GM12873 (cell line): Measurements from ENCODE around the gene ARFIP2.

ENCODE experiments used
- TF ChIP-seq, protein P1 (sequence below): IDR thresholded peaks from 2 replicates; pipeline ENCODE4 v1.5.1; 2012; ENCODE audit warnings: low read depth, mild to moderate bottlenecking, moderate library complexity, low read length, control low read depth; ENCODE audit not compliant: insufficient read depth; ENCODE audit errors: missing control alignments

The ARFIP2 gene

DNA sequence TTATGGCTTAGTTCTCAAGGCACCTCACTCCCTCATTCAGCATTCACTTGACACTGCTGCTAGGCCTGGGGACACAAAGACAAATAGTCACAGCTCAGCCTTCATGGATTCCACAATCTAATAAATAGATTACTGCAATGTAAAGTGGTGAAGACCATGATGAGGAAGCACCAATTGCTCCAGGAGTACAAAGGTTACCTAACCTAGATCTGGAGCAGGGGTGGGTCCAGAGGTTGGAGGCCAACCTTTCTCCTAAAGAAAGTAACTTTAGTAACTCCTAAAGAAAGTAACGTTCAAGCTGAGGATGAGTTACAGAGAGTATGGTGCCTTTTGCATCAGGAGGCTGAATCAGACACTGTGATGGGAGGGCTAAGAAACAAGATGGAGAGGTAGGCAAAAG lies 11.5 kb downstream of the ARFIP2 start:
- TF ChIP-seq, protein P1, sequence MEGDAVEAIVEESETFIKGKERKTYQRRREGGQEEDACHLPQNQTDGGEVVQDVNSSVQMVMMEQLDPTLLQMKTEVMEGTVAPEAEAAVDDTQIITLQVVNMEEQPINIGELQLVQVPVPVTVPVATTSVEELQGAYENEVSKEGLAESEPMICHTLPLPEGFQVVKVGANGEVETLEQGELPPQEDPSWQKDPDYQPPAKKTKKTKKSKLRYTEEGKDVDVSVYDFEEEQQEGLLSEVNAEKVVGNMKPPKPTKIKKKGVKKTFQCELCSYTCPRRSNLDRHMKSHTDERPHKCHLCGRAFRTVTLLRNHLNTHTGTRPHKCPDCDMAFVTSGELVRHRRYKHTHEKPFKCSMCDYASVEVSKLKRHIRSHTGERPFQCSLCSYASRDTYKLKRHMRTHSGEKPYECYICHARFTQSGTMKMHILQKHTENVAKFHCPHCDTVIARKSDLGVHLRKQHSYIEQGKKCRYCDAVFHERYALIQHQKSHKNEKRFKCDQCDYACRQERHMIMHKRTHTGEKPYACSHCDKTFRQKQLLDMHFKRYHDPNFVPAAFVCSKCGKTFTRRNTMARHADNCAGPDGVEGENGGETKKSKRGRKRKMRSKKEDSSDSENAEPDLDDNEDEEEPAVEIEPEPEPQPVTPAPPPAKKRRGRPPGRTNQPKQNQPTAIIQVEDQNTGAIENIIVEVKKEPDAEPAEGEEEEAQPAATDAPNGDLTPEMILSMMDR, result no peak

GRCh38 chr11:6468712-6469495 lies 12.2 kb downstream of the ARFIP2 start:
- TF ChIP-seq, protein P1, result no peak

- TF ChIP-seq, protein P1, result no peak
Measured at GRCh38 chr11:6459099-6459450, 22.1 kb downstream of the ARFIP2 start.

- TF ChIP-seq, protein P1, result no peak
Measured at GRCh38 chr11:6458352-6459098, 22.6 kb downstream of the ARFIP2 start.

- TF ChIP-seq, protein P1, result no peak
Measured at GRCh38 chr11:6457581-6458320, 23.4 kb downstream of the ARFIP2 start.

DNA sequence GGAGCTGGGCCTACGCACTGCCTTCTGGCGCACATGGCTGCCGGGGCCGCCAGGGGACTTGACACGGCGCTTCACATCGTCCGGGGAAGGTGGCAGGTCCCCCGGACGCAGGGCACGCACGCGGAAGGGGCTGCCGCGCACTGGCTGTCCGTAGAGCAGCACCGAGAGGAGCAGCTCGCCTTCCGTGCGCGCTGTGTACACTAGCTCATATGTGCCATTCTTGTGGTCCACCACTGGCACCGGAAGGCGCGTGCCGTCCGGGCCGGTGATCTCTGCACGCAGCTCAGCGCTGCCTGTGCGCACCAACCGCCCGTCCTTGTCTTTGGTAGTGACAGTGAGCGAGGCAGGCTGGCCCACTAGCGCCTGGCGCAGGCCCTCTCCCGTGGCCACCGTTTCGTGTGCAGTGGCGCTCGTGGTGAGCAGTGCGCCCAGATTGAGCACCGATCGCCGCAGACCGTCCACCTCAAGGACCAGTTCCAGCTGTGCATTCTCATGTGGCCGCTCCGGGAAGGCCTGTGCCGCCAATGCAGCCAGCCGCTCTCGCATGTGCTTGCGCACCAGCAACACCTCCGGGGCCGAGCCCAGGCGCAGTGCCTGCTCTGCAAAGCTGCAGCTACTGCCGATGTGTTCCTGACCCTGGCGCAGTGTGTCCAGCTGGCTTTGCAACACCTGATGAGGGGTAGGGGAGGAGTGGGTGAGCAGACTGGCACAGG lies 24.6 kb downstream of the ARFIP2 start:
- TF ChIP-seq, protein P1, result no peak
